ENCODE data around the gene DNAH7.

DNA sequence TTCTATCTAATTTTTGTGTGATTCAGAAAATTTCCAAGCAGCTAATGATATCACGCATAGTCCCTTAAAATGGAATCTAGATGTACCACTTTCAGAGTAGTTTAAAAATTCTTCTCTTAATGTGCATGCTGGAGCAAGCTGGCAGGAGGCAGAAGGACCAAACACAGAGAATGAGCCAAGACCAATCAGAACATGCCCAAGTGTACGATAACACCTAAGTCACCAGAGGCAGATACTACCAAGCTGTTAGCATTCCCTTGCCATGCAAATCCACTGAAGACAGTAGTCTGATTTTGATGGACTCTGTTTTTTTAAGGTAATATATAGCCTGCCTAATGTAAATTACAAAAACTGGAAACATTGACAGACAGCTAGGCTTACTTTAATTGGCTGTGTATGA lies 109.3 kb downstream of the DNAH7 start:
- no peak for TF ChIP-seq POLR2AphosphoS5 (IDR thresholded peaks at IDR 0.05; ENCODE audit: borderline replicate concordance, low read depth, low read length)
- TF ChIP-seq EZH2 (IDR thresholded peaks at IDR 0.05) = no peak
